ENCODE results near the gene DOCK10.

Gene DOCK10

GRCh38 chr2:224882291-224883171 lies 159.7 kb downstream of the DOCK10 start:
- Histone ChIP-seq H3K4me3 (ENCODE audit: low read depth in 1 of 2, low read length in 2 of 2) (no peak overlapping the region), H3K27me3 (ENCODE audit: control insufficient read depth in 1 of 2, insufficient read depth in 2 of 2, low read length in 2 of 2) (no peaks in the 10 kb centered on the region), H3K27ac (ENCODE audit: low read depth, low read length) (no peak overlapping the region), H3K36me3 (ENCODE audit: insufficient read depth, low read length) (no peaks in the 10 kb centered on the region), H3K4me1 (ENCODE audit: insufficient read depth, low read length) (no peaks in the 10 kb centered on the region), H3K9ac (ENCODE audit: low read length) (no peak overlapping the region), H3K9me3 (ENCODE audit: low read length) (no peaks in the 10 kb centered on the region)

GRCh38 chr2:224881846-224882245 lies 160.4 kb downstream of the DOCK10 start:
- Histone ChIP-seq H3K27me3 (ENCODE audit: control insufficient read depth in 1 of 2, insufficient read depth in 2 of 2, low read length in 2 of 2) (no peaks in the 10 kb centered on the region), H3K9me3 (ENCODE audit: low read length) (no peaks in the 10 kb centered on the region), H3K27ac (ENCODE audit: low read depth, low read length) (no peak overlapping the region), H3K9ac (ENCODE audit: low read length) (no peak overlapping the region), H3K4me3 (ENCODE audit: low read depth in 1 of 2, low read length in 2 of 2) (no peak overlapping the region), H3K36me3 (ENCODE audit: insufficient read depth, low read length) (no peaks in the 10 kb centered on the region), H3K4me1 (ENCODE audit: insufficient read depth, low read length) (no peaks in the 10 kb centered on the region)

- H3K4me1 ChIP-seq (ENCODE audit: insufficient read depth, low read length), result no peaks in the 10 kb centered on the region
- no peaks in the 10 kb centered on the region for H3K9me3 ChIP-seq (ENCODE audit: low read length)
- H3K4me3 ChIP-seq (ENCODE audit: low read depth in 1 of 2, low read length in 2 of 2), result no peak overlapping the region
- H3K27ac ChIP-seq (ENCODE audit: low read depth, low read length), result no peak overlapping the region
- no peaks in the 10 kb centered on the region for H3K36me3 ChIP-seq (ENCODE audit: insufficient read depth, low read length)
- H3K9ac ChIP-seq (ENCODE audit: low read length), result no peak overlapping the region
- no peaks in the 10 kb centered on the region for H3K27me3 ChIP-seq (ENCODE audit: control insufficient read depth in 1 of 2, insufficient read depth in 2 of 2, low read length in 2 of 2)
Measured at GRCh38 chr2:224876522-224876921, 165.7 kb downstream of the DOCK10 start.

GRCh38 chr2:224875841-224876240 lies 166.4 kb downstream of the DOCK10 start:
- no peak overlapping the region for H3K9ac ChIP-seq (ENCODE audit: low read length)
- no peaks in the 10 kb centered on the region for H3K27me3 ChIP-seq (ENCODE audit: control insufficient read depth in 1 of 2, insufficient read depth in 2 of 2, low read length in 2 of 2)
- H3K4me1 ChIP-seq (ENCODE audit: insufficient read depth, low read length), result no peaks in the 10 kb centered on the region
- no peaks in the 10 kb centered on the region for H3K9me3 ChIP-seq (ENCODE audit: low read length)
- H3K4me3 ChIP-seq (ENCODE audit: low read depth in 1 of 2, low read length in 2 of 2), result no peak overlapping the region
- H3K27ac ChIP-seq (ENCODE audit: low read depth, low read length), result no peak overlapping the region
- H3K36me3 ChIP-seq (ENCODE audit: insufficient read depth, low read length), result no peaks in the 10 kb centered on the region

- Histone ChIP-seq H3K9me3 (ENCODE audit: low read length) (no peaks in the 10 kb centered on the region), H3K9ac (ENCODE audit: low read length) (no peak overlapping the region), H3K4me1 (ENCODE audit: insufficient read depth, low read length) (no peaks in the 10 kb centered on the region), H3K4me3 (ENCODE audit: low read depth in 1 of 2, low read length in 2 of 2) (no peak overlapping the region), H3K27ac (ENCODE audit: low read depth, low read length) (no peak overlapping the region), H3K36me3 (ENCODE audit: insufficient read depth, low read length) (no peaks in the 10 kb centered on the region), H3K27me3 (ENCODE audit: control insufficient read depth in 1 of 2, insufficient read depth in 2 of 2, low read length in 2 of 2) (no peaks in the 10 kb centered on the region)
Measured at GRCh38 chr2:224875153-224875552, 167.1 kb downstream of the DOCK10 start.

GRCh38 chr2:224871813-224872212 lies 170.5 kb downstream of the DOCK10 start:
- no peaks in the 10 kb centered on the region for H3K4me1 ChIP-seq (ENCODE audit: insufficient read depth, low read length)
- H3K27me3 ChIP-seq (ENCODE audit: control insufficient read depth in 1 of 2, insufficient read depth in 2 of 2, low read length in 2 of 2), result no peaks in the 10 kb centered on the region
- no peak overlapping the region for H3K27ac ChIP-seq (ENCODE audit: low read depth, low read length)
- H3K9me3 ChIP-seq (ENCODE audit: low read length), result no peaks in the 10 kb centered on the region
- H3K4me3 ChIP-seq (ENCODE audit: low read depth in 1 of 2, low read length in 2 of 2), result no peak overlapping the region
- H3K36me3 ChIP-seq (ENCODE audit: insufficient read depth, low read length), result no peaks in the 10 kb centered on the region
- no peak overlapping the region for H3K9ac ChIP-seq (ENCODE audit: low read length)

- Histone ChIP-seq H3K9me3 (ENCODE audit: low read length) (no peaks in the 10 kb centered on the region), H3K9ac (ENCODE audit: low read length) (no peak overlapping the region), H3K4me1 (ENCODE audit: insufficient read depth, low read length) (no peaks in the 10 kb centered on the region), H3K36me3 (ENCODE audit: insufficient read depth, low read length) (no peaks in the 10 kb centered on the region), H3K4me3 (ENCODE audit: low read depth in 1 of 2, low read length in 2 of 2) (no peak overlapping the region), H3K27me3 (ENCODE audit: control insufficient read depth in 1 of 2, insufficient read depth in 2 of 2, low read length in 2 of 2) (no peaks in the 10 kb centered on the region), H3K27ac (ENCODE audit: low read depth, low read length) (no peak overlapping the region)
Measured at GRCh38 chr2:224870341-224870740, 171.9 kb downstream of the DOCK10 start.

- no peaks in the 10 kb centered on the region for H3K9me3 ChIP-seq (ENCODE audit: low read length)
- H3K27me3 ChIP-seq (ENCODE audit: control insufficient read depth in 1 of 2, insufficient read depth in 2 of 2, low read length in 2 of 2), result no peaks in the 10 kb centered on the region
- H3K9ac ChIP-seq (ENCODE audit: low read length), result no peak overlapping the region
- H3K4me1 ChIP-seq (ENCODE audit: insufficient read depth, low read length), result no peaks in the 10 kb centered on the region
- no peaks in the 10 kb centered on the region for H3K36me3 ChIP-seq (ENCODE audit: insufficient read depth, low read length)
- no peak overlapping the region for H3K27ac ChIP-seq (ENCODE audit: low read depth, low read length)
- H3K4me3 ChIP-seq (ENCODE audit: low read depth in 1 of 2, low read length in 2 of 2), result no peak overlapping the region
Measured at GRCh38 chr2:224869601-224870233, 172.6 kb downstream of the DOCK10 start.

GRCh38 chr2:224865016-224865415 lies 177.3 kb downstream of the DOCK10 start:
- no peaks in the 10 kb centered on the region for H3K36me3 ChIP-seq (ENCODE audit: insufficient read depth, low read length)
- H3K4me3 ChIP-seq (ENCODE audit: low read depth in 1 of 2, low read length in 2 of 2), result no peak overlapping the region
- no peak overlapping the region for H3K9ac ChIP-seq (ENCODE audit: low read length)
- no peaks in the 10 kb centered on the region for H3K27me3 ChIP-seq (ENCODE audit: control insufficient read depth in 1 of 2, insufficient read depth in 2 of 2, low read length in 2 of 2)
- no peak overlapping the region for H3K27ac ChIP-seq (ENCODE audit: low read depth, low read length)
- H3K9me3 ChIP-seq (ENCODE audit: low read length), result no peaks in the 10 kb centered on the region
- H3K4me1 ChIP-seq (ENCODE audit: insufficient read depth, low read length), result no peaks in the 10 kb centered on the region

GRCh38 chr2:224861266-224861665 lies 181.0 kb downstream of the DOCK10 start:
- H3K4me3 ChIP-seq (ENCODE audit: low read depth in 1 of 2, low read length in 2 of 2), result no peak overlapping the region
- H3K36me3 ChIP-seq (ENCODE audit: insufficient read depth, low read length), result no peaks in the 10 kb centered on the region
- H3K4me1 ChIP-seq (ENCODE audit: insufficient read depth, low read length), result no peaks in the 10 kb centered on the region
- no peak overlapping the region for H3K27ac ChIP-seq (ENCODE audit: low read depth, low read length)
- H3K27me3 ChIP-seq (ENCODE audit: control insufficient read depth in 1 of 2, insufficient read depth in 2 of 2, low read length in 2 of 2), result no peaks in the 10 kb centered on the region
- H3K9me3 ChIP-seq (ENCODE audit: low read length), result no peaks in the 10 kb centered on the region
- H3K9ac ChIP-seq (ENCODE audit: low read length), result no peak overlapping the region

- H3K36me3 ChIP-seq (ENCODE audit: insufficient read depth, low read length), result no peaks in the 10 kb centered on the region
- H3K27ac ChIP-seq (ENCODE audit: low read depth, low read length), result no peak overlapping the region
Measured at GRCh38 chr2:224860786-224861185, 181.5 kb downstream of the DOCK10 start.

GRCh38 chr2:224851811-224852210 lies 190.5 kb downstream of the DOCK10 start:
- Histone ChIP-seq H3K4me1 (ENCODE audit: insufficient read depth, low read length) (no peaks in the 10 kb centered on the region), H3K4me3 (ENCODE audit: low read depth in 1 of 2, low read length in 2 of 2) (no peak overlapping the region), H3K9me3 (ENCODE audit: low read length) (no peaks in the 10 kb centered on the region), H3K27me3 (ENCODE audit: control insufficient read depth in 1 of 2, insufficient read depth in 2 of 2, low read length in 2 of 2) (no peaks in the 10 kb centered on the region), H3K9ac (ENCODE audit: low read length) (no peak overlapping the region), H3K36me3 (ENCODE audit: insufficient read depth, low read length) (no peaks in the 10 kb centered on the region), H3K27ac (ENCODE audit: low read depth, low read length) (no peak overlapping the region)

More at GRCh38 chr2:224860786-224861185, 181.5 kb downstream of the DOCK10 start:
- Histone ChIP-seq H3K4me1 (ENCODE audit: insufficient read depth, low read length) (no peaks in the 10 kb centered on the region), H3K9ac (ENCODE audit: low read length) (no peak overlapping the region), H3K9me3 (ENCODE audit: low read length) (no peaks in the 10 kb centered on the region), H3K27me3 (ENCODE audit: control insufficient read depth in 1 of 2, insufficient read depth in 2 of 2, low read length in 2 of 2) (no peaks in the 10 kb centered on the region), H3K4me3 (ENCODE audit: low read depth in 1 of 2, low read length in 2 of 2) (no peak overlapping the region)

All from muscle layer of colon (tissue), 2 donors.